Testis (tissue), 2 donors: Measurements from ENCODE around the gene CA10.

Experiments
- CTCF ChIP-seq, 3 experiments: fragments of 450-650 bp in 2 of 3; fragments of 200-600 bp in 1 of 3; sonication (generic) in 1 of 3; IDR thresholded peaks; one replicate each; pipeline ENCODE4 v1.5.1; 2016 to 2019; ENCODE audit warnings: antibody characterized with exemption in 3 of 3, mild to moderate bottlenecking in 2 of 3, moderate library complexity in 1 of 3
- POLR2A ChIP-seq: fragments of 450-650 bp; IDR thresholded peaks from one replicate; pipeline ENCODE4 v1.6.1; 2017; ENCODE audit warnings: antibody characterized with exemption, mild to moderate bottlenecking, moderate library complexity

- TF ChIP-seq POLR2A: no peak
- TF ChIP-seq CTCF (IDR thresholded peaks at IDR 0.05): no peak
Observed at GRCh38 chr17:52071712-52072111, 86.8 kb downstream of the CA10 start.
